ENCODE data around the gene DOCK6. TPM values are rescaled to one million over a fixed set of nuclear protein-coding genes. Genes with fewer than 3 reads are reported as not detected.

The DOCK6 gene
- total RNA-seq, 1 experiment from 2014 or later, result 82.4 TPM

DNA sequence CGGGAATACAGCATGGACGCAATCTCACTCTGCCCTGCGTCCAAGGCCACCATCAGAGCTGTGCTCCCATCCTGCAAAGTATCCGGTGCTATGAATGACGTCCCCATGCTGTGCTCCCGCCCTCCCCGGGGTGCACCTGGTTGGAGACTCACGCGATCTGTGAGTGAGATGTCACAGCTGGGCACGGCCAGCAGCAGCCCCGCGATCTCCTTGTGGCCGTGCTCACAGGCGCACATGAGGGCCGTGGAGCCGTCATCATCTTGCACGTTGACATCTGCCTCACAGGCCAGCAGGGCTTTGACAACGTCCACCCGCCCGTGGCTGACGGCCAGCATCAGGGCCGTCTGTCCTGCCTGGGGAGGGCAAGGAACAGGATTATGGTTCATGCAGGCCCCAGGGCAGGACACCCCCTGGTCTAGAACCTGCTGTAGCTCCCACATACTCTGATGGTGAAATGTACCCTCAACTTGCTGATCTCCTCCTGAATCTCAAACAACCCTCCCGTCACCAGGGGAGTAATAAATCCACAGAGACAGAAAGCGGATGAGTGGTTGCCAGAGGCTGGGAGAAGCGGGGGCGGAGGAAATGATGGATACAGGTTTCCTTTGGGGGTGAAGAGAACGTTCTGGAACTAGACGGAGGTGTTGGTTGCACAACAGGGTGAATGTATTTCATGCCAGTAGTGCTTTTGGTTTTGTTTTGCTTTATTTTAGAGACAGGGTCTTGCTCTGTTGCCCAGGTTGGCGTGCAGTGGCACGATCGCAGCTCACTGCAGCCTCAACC is 92.2 kb downstream of the DOCK6 start:
- H3K9me2 ChIP-seq (ENCODE audit: insufficient read depth), result no peaks in the 10 kb centered on the region
- ATAC-seq, result no peak
- RAD21 ChIA-PET (ENCODE audit: low non-redundant PET in 1 of 2, low total read pairs in 2 of 2, uncharacterized antibody in 2 of 2, unreplicated experiment in 2 of 2), result no interaction called here
- no peak overlapping the region for H2AFZ ChIP-seq (ENCODE audit: low read depth, low read length, poor library complexity, severe bottlenecking)
- intact Hi-C loops (cut with micrococcal nuclease), result no loop called here
- TF ChIP-seq CBX3 (IDR thresholded peaks at IDR 0.05; ENCODE audit: low read depth) (no peak), POLR2A (IDR thresholded peaks at IDR 0.05; ENCODE audit: borderline replicate concordance, extremely low read depth, insufficient read depth, insufficient read length) (no peak), ELF1 (IDR thresholded peaks at IDR 0.05; ENCODE audit: borderline replicate concordance, low read depth) (no peak), CEBPB (IDR thresholded peaks at IDR 0.05; ENCODE audit: low read depth) (no peak), SIN3A (IDR thresholded peaks at IDR 0.05; ENCODE audit: low read depth) (no peak), EZH2phosphoT487 (IDR thresholded peaks at IDR 0.05; ENCODE audit: borderline replicate concordance) (no peak), SRF (IDR thresholded peaks at IDR 0.05; ENCODE audit: low read depth) (no peak), EZH2 (IDR thresholded peaks at IDR 0.05) (no peak), FOSL1 (IDR thresholded peaks at IDR 0.05; ENCODE audit: low read depth) (no peak), TCF7L2 (IDR thresholded peaks at IDR 0.05; ENCODE audit: borderline replicate concordance, extremely low read depth, insufficient read depth, insufficient read length) (no peak), RAD21 (IDR thresholded peaks at IDR 0.05; ENCODE audit: low read depth) (no peak), ZNF274 (IDR thresholded peaks at IDR 0.05; ENCODE audit: low read depth, low read length) (no peak), POLR2AphosphoS5 (IDR thresholded peaks at IDR 0.05; ENCODE audit: low read depth, low read length) (no peak), YY1 (IDR thresholded peaks at IDR 0.05; ENCODE audit: extremely low read depth, insufficient replicate concordance, low read depth, low read length) (no peak), EGR1 (IDR thresholded peaks at IDR 0.05; ENCODE audit: low read depth) (no peak), ZFX (IDR thresholded peaks at IDR 0.05) (no peak)
- TF ChIP-seq, protein P1, sequence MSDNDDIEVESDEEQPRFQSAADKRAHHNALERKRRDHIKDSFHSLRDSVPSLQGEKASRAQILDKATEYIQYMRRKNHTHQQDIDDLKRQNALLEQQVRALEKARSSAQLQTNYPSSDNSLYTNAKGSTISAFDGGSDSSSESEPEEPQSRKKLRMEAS (IDR thresholded peaks at IDR 0.05), result no peak
- TF ChIP-seq, protein P2, sequence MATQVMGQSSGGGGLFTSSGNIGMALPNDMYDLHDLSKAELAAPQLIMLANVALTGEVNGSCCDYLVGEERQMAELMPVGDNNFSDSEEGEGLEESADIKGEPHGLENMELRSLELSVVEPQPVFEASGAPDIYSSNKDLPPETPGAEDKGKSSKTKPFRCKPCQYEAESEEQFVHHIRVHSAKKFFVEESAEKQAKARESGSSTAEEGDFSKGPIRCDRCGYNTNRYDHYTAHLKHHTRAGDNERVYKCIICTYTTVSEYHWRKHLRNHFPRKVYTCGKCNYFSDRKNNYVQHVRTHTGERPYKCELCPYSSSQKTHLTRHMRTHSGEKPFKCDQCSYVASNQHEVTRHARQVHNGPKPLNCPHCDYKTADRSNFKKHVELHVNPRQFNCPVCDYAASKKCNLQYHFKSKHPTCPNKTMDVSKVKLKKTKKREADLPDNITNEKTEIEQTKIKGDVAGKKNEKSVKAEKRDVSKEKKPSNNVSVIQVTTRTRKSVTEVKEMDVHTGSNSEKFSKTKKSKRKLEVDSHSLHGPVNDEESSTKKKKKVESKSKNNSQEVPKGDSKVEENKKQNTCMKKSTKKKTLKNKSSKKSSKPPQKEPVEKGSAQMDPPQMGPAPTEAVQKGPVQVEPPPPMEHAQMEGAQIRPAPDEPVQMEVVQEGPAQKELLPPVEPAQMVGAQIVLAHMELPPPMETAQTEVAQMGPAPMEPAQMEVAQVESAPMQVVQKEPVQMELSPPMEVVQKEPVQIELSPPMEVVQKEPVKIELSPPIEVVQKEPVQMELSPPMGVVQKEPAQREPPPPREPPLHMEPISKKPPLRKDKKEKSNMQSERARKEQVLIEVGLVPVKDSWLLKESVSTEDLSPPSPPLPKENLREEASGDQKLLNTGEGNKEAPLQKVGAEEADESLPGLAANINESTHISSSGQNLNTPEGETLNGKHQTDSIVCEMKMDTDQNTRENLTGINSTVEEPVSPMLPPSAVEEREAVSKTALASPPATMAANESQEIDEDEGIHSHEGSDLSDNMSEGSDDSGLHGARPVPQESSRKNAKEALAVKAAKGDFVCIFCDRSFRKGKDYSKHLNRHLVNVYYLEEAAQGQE (IDR thresholded peaks at IDR 0.05; ENCODE audit: low read depth), result no peak
- TF ChIP-seq, protein P3, sequence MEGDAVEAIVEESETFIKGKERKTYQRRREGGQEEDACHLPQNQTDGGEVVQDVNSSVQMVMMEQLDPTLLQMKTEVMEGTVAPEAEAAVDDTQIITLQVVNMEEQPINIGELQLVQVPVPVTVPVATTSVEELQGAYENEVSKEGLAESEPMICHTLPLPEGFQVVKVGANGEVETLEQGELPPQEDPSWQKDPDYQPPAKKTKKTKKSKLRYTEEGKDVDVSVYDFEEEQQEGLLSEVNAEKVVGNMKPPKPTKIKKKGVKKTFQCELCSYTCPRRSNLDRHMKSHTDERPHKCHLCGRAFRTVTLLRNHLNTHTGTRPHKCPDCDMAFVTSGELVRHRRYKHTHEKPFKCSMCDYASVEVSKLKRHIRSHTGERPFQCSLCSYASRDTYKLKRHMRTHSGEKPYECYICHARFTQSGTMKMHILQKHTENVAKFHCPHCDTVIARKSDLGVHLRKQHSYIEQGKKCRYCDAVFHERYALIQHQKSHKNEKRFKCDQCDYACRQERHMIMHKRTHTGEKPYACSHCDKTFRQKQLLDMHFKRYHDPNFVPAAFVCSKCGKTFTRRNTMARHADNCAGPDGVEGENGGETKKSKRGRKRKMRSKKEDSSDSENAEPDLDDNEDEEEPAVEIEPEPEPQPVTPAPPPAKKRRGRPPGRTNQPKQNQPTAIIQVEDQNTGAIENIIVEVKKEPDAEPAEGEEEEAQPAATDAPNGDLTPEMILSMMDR (IDR thresholded peaks at IDR 0.05 in 2 of 3, conservative IDR thresholded peaks at IDR 0.05 in 1 of 3; ENCODE audit: borderline replicate concordance in 1 of 3, insufficient read depth in 1 of 3, low read depth in 2 of 3, low read length in 2 of 3), result no peak
- TF ChIP-seq, protein P4, sequence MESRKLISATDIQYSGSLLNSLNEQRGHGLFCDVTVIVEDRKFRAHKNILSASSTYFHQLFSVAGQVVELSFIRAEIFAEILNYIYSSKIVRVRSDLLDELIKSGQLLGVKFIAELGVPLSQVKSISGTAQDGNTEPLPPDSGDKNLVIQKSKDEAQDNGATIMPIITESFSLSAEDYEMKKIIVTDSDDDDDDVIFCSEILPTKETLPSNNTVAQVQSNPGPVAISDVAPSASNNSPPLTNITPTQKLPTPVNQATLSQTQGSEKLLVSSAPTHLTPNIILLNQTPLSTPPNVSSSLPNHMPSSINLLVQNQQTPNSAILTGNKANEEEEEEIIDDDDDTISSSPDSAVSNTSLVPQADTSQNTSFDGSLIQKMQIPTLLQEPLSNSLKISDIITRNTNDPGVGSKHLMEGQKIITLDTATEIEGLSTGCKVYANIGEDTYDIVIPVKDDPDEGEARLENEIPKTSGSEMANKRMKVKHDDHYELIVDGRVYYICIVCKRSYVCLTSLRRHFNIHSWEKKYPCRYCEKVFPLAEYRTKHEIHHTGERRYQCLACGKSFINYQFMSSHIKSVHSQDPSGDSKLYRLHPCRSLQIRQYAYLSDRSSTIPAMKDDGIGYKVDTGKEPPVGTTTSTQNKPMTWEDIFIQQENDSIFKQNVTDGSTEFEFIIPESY (IDR thresholded peaks at IDR 0.05; ENCODE audit: extremely low read depth, insufficient replicate concordance, low read length), result no peak
- no peaks in the 10 kb centered on the region for H3K9me3 ChIP-seq (ENCODE audit: control insufficient read depth in 1 of 2, insufficient read depth in 1 of 2, low read depth in 1 of 2, low read length in 2 of 2)
- no peaks in the 10 kb centered on the region for H3K79me2 ChIP-seq (ENCODE audit: insufficient read depth, low read length)
- H4K20me1 ChIP-seq (ENCODE audit: insufficient read depth), result no peaks in the 10 kb centered on the region
- H3K27ac ChIP-seq (ENCODE audit: low read depth, low read length), result no peak overlapping the region
- POLR2A ChIA-PET, result no interaction called here
- no peak for DNase-seq (ENCODE audit: low read depth, low spot score)
- no TSS peak for BruUV-seq (replicated peaks)
- H3K36me3 ChIP-seq (ENCODE audit: control insufficient read depth in 1 of 2, insufficient read depth in 2 of 2, low read length in 2 of 2), result peaks cover 3 to 10% of the 10 kb centered on the region in 2 experiments; a peak in 2 of 4 replicates
- CTCF ChIA-PET, result no interaction called here
- no peak overlapping the region for H3K4me2 ChIP-seq (ENCODE audit: low read length)
- H3K4me3 ChIP-seq (replicated peaks in 1 of 2; ENCODE audit: low read depth in 1 of 2, low read length in 2 of 2), result no peak overlapping the region
- no peaks in the 10 kb centered on the region for H3K27me3 ChIP-seq (ENCODE audit: insufficient read depth, low read length)
- H3K4me1 ChIP-seq (ENCODE audit: control insufficient read depth in 1 of 2, insufficient read depth in 2 of 2, low read length in 2 of 2), result peaks cover 0 to 16% of the 10 kb centered on the region in 2 experiments; a peak in 1 of 4 replicates
- no peak overlapping the region for H3K9ac ChIP-seq (ENCODE audit: low read length)
